Loucy (cell line): ENCODE results near the gene ANKS3.

Source experiments
- CTCF ChIP-seq: fragments of 200-600 bp; sonication (generic); conservative IDR thresholded peaks from 2 replicates; pipeline ENCODE4 v1.5.1; 2014; ENCODE audit warnings: mild to moderate bottlenecking, antibody characterized with exemption, low read length
- EZH2phosphoT487 ChIP-seq: fragments of 200-600 bp; IDR thresholded peaks from 2 replicates; pipeline ENCODE4 v1.6.1; 2018; ENCODE audit warnings: antibody characterized with exemption, mild to moderate bottlenecking, moderate library complexity, borderline replicate concordance

- TF ChIP-seq CTCF: no peak
- no peak for TF ChIP-seq EZH2phosphoT487
Observed at GRCh38 chr16:4685776-4686496, 48.1 kb downstream of the ANKS3 start.
